Fibroblast of lung (primary cell): ENCODE measurements around the gene SVEP1. TPM values are rescaled to one million over a fixed set of nuclear protein-coding genes. Genes with fewer than 3 reads are reported as not detected.

Source experiments
- DNase-seq, 2 donors: peaks; one replicate each; pipeline versions ENCODE4 v3.0.0 to v3.0.0-alpha.2; 2010; ENCODE audit warnings: low read depth in 2 of 2
- H2AFZ ChIP-seq: 2 replicates; pipeline ENCODE4 v1.5.1; 2012; ENCODE audit warnings: low read length, control low read depth, inconsistent platforms
- H3K27ac ChIP-seq: 2 replicates; pipeline ENCODE4 v1.5.1; 2011; ENCODE audit warnings: low read length, control low read depth; ENCODE audit not compliant: insufficient read depth
- H3K27me3 ChIP-seq: 2 replicates; pipeline ENCODE4 v1.5.1; 2011; ENCODE audit warnings: mild to moderate bottlenecking, low read length; ENCODE audit not compliant: control insufficient read depth, insufficient read depth
- H3K36me3 ChIP-seq: 2 replicates; pipeline ENCODE4 v1.5.1; 2011; ENCODE audit warnings: low read length; ENCODE audit not compliant: control insufficient read depth, insufficient read depth
- H3K4me1 ChIP-seq: 2 replicates; pipeline ENCODE4 v1.5.1; 2011; ENCODE audit warnings: low read length; ENCODE audit not compliant: control insufficient read depth, insufficient read depth; ENCODE audit errors: extremely low read depth
- H3K4me2 ChIP-seq: 2 replicates; pipeline ENCODE4 v1.5.1; 2011; ENCODE audit warnings: low read length, control low read depth; ENCODE audit not compliant: insufficient read depth; ENCODE audit errors: extremely low read depth
- H3K4me3 ChIP-seq, 4 experiments: fragments of 200-600 bp in 1 of 4; sonication (generic) in 1 of 4; replicated peaks in 1 of 4; 2 replicates each; pipeline ENCODE4 v1.5.1; 2011 to 2016; ENCODE audit warnings: low read length in 4 of 4, low read depth in 3 of 4, mild to moderate bottlenecking in 3 of 4, control low read depth in 2 of 4, inconsistent platforms in 1 of 4, mixed read lengths in 1 of 4; ENCODE audit not compliant: insufficient read depth in 1 of 4; ENCODE audit errors: control extremely low read depth in 1 of 4
- H3K79me2 ChIP-seq: 2 replicates; pipeline ENCODE4 v1.5.1; 2012; ENCODE audit warnings: mild to moderate bottlenecking, low read length, inconsistent platforms; ENCODE audit not compliant: control insufficient read depth, insufficient read depth
- H3K9ac ChIP-seq: 2 replicates; pipeline ENCODE4 v1.5.1; 2011; ENCODE audit warnings: mild to moderate bottlenecking, low read length, control low read depth; ENCODE audit not compliant: insufficient read depth
- H3K9me3 ChIP-seq: 2 replicates; pipeline ENCODE4 v1.5.1; 2012; ENCODE audit warnings: low read depth, low read length; ENCODE audit not compliant: control insufficient read depth, insufficient read depth
- H4K20me1 ChIP-seq: 2 replicates; pipeline ENCODE4 v1.5.1; 2011; ENCODE audit warnings: low read length; ENCODE audit not compliant: control insufficient read depth, insufficient read depth; ENCODE audit errors: extremely low read depth
- EZH2 ChIP-seq: IDR thresholded peaks from 2 replicates; pipeline ENCODE4 v1.5.1; 2012; ENCODE audit warnings: low read length, control low read depth, mild to moderate bottlenecking; ENCODE audit errors: missing control alignments
- polyA plus RNA-seq, 2 donors: library from polyadenylated mRNA; depleted of rRNA in 1 of 2; stranded (reverse) in 1 of 2; unstranded in 1 of 2; fragments of >200 nt; gene quantifications; 2 replicates each; pipeline ENCODE4 v1.2.1, GENCODE V29; 2011 to 2012; ENCODE audit warnings: missing spikeins in 1 of 2
- total RNA-seq: library from RNA; depleted of rRNA; stranded (reverse); fragments of >200 nt; gene quantifications from 2 replicates; pipeline ENCODE4 v1.2.1, GENCODE V29; 2014
- TF ChIP-seq, protein P1 (sequence below), 2 donors: IDR thresholded peaks in 1 of 2; conservative IDR thresholded peaks in 1 of 2; 1 replicate in 1 of 2; 2 replicates in 1 of 2; pipeline ENCODE4 v1.5.1; 2011 to 2012; ENCODE audit warnings: low read length in 2 of 2, control low read depth in 1 of 2, inconsistent platforms in 1 of 2, low read depth in 1 of 2, mild to moderate bottlenecking in 1 of 2

SVEP1 gene
- total and polyA plus RNA-seq, 2 donors (not counting 1 experiment from before 2014, with no cell fraction given), result 46.3 to 96.9 TPM

DNA sequence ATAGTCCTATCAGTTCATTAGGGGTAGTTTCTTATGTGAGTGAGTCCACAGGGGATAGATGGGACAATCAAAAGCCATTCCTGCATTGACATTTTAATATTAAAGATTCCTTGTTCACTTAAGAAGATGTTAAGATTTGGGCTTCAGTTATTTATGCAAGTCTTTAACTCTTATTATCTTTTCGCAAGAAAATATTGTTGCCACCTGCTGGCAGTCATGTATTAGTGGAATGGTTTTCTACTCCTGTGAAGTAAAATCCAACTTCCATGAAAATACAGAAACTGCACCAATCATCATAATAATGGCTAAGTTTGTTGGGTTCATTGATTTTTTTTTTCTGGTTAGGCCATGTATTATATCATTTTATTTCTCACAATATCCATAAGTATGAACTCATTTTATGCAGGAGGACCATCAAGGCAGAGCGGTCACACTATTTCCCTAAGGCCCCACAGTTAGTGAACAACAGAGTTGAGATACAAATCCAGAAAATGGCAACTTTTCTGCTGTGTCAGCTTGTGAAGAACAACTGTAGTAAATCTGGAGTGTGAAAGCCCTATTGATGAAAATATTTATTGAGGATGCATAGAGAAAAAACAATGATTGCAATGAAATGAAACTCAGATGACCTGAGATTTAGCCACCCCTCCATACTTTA, 153.4 kb downstream of the SVEP1 start:
- H4K20me1 ChIP-seq, result no peaks in the 10 kb centered on the region
- H3K4me1 ChIP-seq, result no peaks in the 10 kb centered on the region
- no peaks in the 10 kb centered on the region for H3K9me3 ChIP-seq
- H3K79me2 ChIP-seq, result no peaks in the 10 kb centered on the region
- TF ChIP-seq EZH2, result no peak
- TF ChIP-seq, protein P1, sequence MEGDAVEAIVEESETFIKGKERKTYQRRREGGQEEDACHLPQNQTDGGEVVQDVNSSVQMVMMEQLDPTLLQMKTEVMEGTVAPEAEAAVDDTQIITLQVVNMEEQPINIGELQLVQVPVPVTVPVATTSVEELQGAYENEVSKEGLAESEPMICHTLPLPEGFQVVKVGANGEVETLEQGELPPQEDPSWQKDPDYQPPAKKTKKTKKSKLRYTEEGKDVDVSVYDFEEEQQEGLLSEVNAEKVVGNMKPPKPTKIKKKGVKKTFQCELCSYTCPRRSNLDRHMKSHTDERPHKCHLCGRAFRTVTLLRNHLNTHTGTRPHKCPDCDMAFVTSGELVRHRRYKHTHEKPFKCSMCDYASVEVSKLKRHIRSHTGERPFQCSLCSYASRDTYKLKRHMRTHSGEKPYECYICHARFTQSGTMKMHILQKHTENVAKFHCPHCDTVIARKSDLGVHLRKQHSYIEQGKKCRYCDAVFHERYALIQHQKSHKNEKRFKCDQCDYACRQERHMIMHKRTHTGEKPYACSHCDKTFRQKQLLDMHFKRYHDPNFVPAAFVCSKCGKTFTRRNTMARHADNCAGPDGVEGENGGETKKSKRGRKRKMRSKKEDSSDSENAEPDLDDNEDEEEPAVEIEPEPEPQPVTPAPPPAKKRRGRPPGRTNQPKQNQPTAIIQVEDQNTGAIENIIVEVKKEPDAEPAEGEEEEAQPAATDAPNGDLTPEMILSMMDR (conservative IDR thresholded peaks at IDR 0.05 in 1 of 2, IDR thresholded peaks at IDR 0.05 in 1 of 2; ENCODE audit: low read depth in 1 of 2, low read length in 2 of 2), result peak in 1 of 2 donors; percentile 58
- no peak overlapping the region for H3K27ac ChIP-seq
- no peaks in the 10 kb centered on the region for H3K27me3 ChIP-seq
- H3K4me2 ChIP-seq, result no peak overlapping the region
- H3K4me3 ChIP-seq, result no peak overlapping the region
- DNase-seq, result peak; percentile 40 to 65
- no peak overlapping the region for H2AFZ ChIP-seq
- no peak overlapping the region for H3K9ac ChIP-seq
- H3K36me3 ChIP-seq, result no peaks in the 10 kb centered on the region

DNA sequence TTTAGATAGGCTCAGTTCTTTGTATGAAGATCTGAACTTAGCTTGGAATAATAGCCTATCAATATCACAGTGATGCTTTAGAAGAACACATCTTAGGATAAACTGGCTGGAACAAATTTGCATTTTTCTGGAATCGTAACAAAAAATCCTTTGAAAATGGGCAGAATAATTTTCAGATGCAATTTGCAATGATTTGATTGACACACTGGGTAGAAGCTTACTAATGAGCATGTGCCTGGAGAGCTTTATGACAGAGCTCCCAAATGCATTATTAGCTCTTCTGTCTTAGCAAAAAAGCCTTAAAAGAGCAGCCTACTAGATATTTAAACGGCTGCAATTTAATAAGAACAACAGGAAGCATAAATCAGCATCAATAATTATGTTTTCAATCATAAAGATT, 165.1 kb downstream of the SVEP1 start:
- Histone ChIP-seq H2AFZ (no peak overlapping the region), H3K4me1 (no peaks in the 10 kb centered on the region), H3K9ac (no peak overlapping the region), H3K27me3 (no peaks in the 10 kb centered on the region), H3K79me2 (no peaks in the 10 kb centered on the region), H4K20me1 (no peaks in the 10 kb centered on the region), H3K36me3 (peaks cover 2% of the 10 kb centered on the region), H3K4me2 (no peak overlapping the region), H3K9me3 (no peaks in the 10 kb centered on the region), H3K4me3 (no peak overlapping the region), H3K27ac (no peak overlapping the region)
- DNase-seq, result no peak
- TF ChIP-seq EZH2, result no peak
- TF ChIP-seq, protein P1 (conservative IDR thresholded peaks at IDR 0.05 in 1 of 2, IDR thresholded peaks at IDR 0.05 in 1 of 2; ENCODE audit: low read depth in 1 of 2, low read length in 2 of 2), result no peak

DNA sequence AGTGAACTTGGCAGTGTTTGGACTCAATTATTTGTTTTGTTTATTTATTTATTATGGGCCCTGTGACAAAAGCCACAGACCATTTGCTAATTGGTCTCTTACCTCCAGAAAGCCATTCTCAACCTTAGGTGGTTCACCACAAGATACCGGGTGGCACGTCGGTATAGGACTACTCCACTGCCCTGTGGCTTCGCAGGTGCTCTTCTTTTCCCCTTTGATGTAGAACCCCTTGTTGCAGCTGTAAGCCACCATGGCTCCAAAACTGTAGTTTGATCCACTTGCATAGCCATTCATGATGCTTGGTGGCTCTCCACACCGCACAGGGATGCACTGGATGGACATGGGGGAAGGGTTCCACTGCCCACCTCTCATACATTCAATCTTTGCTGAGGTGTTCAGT, 168.6 kb downstream of the SVEP1 start:
- no peak for TF ChIP-seq EZH2
- TF ChIP-seq, protein P1 (conservative IDR thresholded peaks at IDR 0.05 in 1 of 2, IDR thresholded peaks at IDR 0.05 in 1 of 2; ENCODE audit: low read depth in 1 of 2, low read length in 2 of 2), result no peak

More for the DNA sequence above, 168.6 kb downstream of the SVEP1 start:
- no peak overlapping the region for H3K27ac ChIP-seq
- H3K9me3 ChIP-seq, result no peaks in the 10 kb centered on the region
- no peaks in the 10 kb centered on the region for H3K79me2 ChIP-seq
- H3K27me3 ChIP-seq, result no peaks in the 10 kb centered on the region
- no peak for DNase-seq
- H3K9ac ChIP-seq, result no peak overlapping the region
- H3K4me2 ChIP-seq, result no peak overlapping the region
- H3K36me3 ChIP-seq, result peaks cover 5% of the 10 kb centered on the region
- no peak overlapping the region for H2AFZ ChIP-seq
- H3K4me3 ChIP-seq, result no peak overlapping the region
- H3K4me1 ChIP-seq, result no peaks in the 10 kb centered on the region
- no peaks in the 10 kb centered on the region for H4K20me1 ChIP-seq
